Loucy (cell line): Measurements from ENCODE around the gene CLASP1.

Experiments
- H2AFZ ChIP-seq: fragments of 200-600 bp; sonication (generic); 2 replicates; pipeline ENCODE4 v1.6.0; 2016; ENCODE audit warnings: antibody characterized with exemption, mild to moderate bottlenecking, low read length, moderate library complexity
- H3F3A ChIP-seq: fragments of 200-600 bp; 2 replicates; pipeline ENCODE4 v1.6.0; 2016; ENCODE audit warnings: antibody characterized with exemption, low read depth, mild to moderate bottlenecking
- H3K27me3 ChIP-seq: fragments of 200-600 bp; sonication (generic); 2 replicates; pipeline ENCODE4 v1.6.1; 2014; ENCODE audit warnings: low read length, mild to moderate bottlenecking; ENCODE audit not compliant: insufficient read depth, poor library complexity, severe bottlenecking
- H3K36me3 ChIP-seq: fragments of 200-600 bp; sonication (generic); 2 replicates; pipeline ENCODE4 v1.6.1; 2016; ENCODE audit warnings: low read length; ENCODE audit not compliant: insufficient read depth
- H3K4me1 ChIP-seq: fragments of 200-600 bp; sonication (generic); 2 replicates; pipeline ENCODE4 v1.5.1; 2014; ENCODE audit warnings: low read length, mild to moderate bottlenecking; ENCODE audit not compliant: insufficient read depth, poor library complexity, severe bottlenecking
- H3K4me2 ChIP-seq: fragments of 200-600 bp; sonication (generic); 2 replicates; pipeline ENCODE4 v1.6.0; 2014; ENCODE audit warnings: antibody characterized with exemption, low read length, low read depth, mild to moderate bottlenecking; ENCODE audit not compliant: poor library complexity, severe bottlenecking
- H3K4me3 ChIP-seq: fragments of 200-600 bp; sonication (generic); 2 replicates; pipeline ENCODE4 v1.5.1; 2014; ENCODE audit warnings: low read length, mild to moderate bottlenecking, mixed read lengths; ENCODE audit not compliant: poor library complexity, severe bottlenecking
- H3K79me2 ChIP-seq: fragments of 200-600 bp; sonication (generic); 2 replicates; pipeline ENCODE4 v1.6.1; 2014; ENCODE audit warnings: low read length; ENCODE audit not compliant: insufficient read depth
- H3K9ac ChIP-seq: fragments of 200-600 bp; sonication (generic); 2 replicates; pipeline ENCODE4 v1.6.0; 2014; ENCODE audit warnings: mild to moderate bottlenecking, low read depth, low read length, moderate library complexity; ENCODE audit not compliant: poor library complexity, severe bottlenecking
- H3K9me2 ChIP-seq: fragments of 200-600 bp; sonication (generic); replicated peaks from 2 replicates; pipeline ENCODE4 v1.6.1; 2016; ENCODE audit warnings: low read depth, low read length, mixed read lengths
- H3K9me3 ChIP-seq: fragments of 200-600 bp; sonication (generic); 2 replicates; pipeline ENCODE4 v1.6.1; 2014; ENCODE audit warnings: mild to moderate bottlenecking, antibody characterized with exemption, low read length, low read depth; ENCODE audit not compliant: insufficient read depth
- H4K20me1 ChIP-seq: fragments of 200-600 bp; sonication (generic); 2 replicates; pipeline ENCODE4 v1.6.0; 2014; ENCODE audit warnings: antibody characterized with exemption, low read length, mild to moderate bottlenecking; ENCODE audit not compliant: insufficient read depth, poor library complexity, severe bottlenecking
- EZH2phosphoT487 ChIP-seq: fragments of 200-600 bp; IDR thresholded peaks from 2 replicates; pipeline ENCODE4 v1.6.1; 2018; ENCODE audit warnings: antibody characterized with exemption, mild to moderate bottlenecking, moderate library complexity, borderline replicate concordance
- TF ChIP-seq, protein P1 (sequence below): fragments of 200-600 bp; sonication (generic); conservative IDR thresholded peaks from 2 replicates; pipeline ENCODE4 v1.5.1; 2014; ENCODE audit warnings: mild to moderate bottlenecking, antibody characterized with exemption, low read length

Gene CLASP1

DNA sequence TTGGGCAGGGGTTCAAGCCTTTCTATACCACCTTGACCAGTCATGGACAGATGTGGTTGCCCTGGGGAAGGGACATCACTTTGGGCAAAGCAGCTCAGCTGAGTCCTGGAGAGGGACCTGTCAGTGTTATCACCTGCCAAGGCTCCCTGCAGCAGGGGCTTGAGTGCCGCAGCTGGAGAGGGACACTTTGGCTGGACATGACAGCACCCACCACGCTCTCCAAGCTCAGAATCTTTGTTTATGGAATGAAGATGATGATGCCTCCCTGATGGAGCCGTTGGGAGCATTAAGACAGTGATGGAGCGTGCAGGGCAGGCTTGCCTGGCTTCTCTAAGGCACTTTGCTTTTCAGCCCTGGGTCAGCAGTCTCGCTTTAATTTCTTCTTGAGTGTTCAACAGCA is 360.0 kb downstream of the CLASP1 start:
- H2AFZ ChIP-seq = no peak overlapping the region
- H3K4me2 ChIP-seq = no peak overlapping the region
- H3F3A ChIP-seq = no peaks in the 10 kb centered on the region
- no peaks in the 10 kb centered on the region for H3K9me2 ChIP-seq
- TF ChIP-seq, protein P1, sequence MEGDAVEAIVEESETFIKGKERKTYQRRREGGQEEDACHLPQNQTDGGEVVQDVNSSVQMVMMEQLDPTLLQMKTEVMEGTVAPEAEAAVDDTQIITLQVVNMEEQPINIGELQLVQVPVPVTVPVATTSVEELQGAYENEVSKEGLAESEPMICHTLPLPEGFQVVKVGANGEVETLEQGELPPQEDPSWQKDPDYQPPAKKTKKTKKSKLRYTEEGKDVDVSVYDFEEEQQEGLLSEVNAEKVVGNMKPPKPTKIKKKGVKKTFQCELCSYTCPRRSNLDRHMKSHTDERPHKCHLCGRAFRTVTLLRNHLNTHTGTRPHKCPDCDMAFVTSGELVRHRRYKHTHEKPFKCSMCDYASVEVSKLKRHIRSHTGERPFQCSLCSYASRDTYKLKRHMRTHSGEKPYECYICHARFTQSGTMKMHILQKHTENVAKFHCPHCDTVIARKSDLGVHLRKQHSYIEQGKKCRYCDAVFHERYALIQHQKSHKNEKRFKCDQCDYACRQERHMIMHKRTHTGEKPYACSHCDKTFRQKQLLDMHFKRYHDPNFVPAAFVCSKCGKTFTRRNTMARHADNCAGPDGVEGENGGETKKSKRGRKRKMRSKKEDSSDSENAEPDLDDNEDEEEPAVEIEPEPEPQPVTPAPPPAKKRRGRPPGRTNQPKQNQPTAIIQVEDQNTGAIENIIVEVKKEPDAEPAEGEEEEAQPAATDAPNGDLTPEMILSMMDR = no peak
- no peak for TF ChIP-seq EZH2phosphoT487
- no peaks in the 10 kb centered on the region for H4K20me1 ChIP-seq
- no peaks in the 10 kb centered on the region for H3K36me3 ChIP-seq
- no peaks in the 10 kb centered on the region for H3K27me3 ChIP-seq
- no peaks in the 10 kb centered on the region for H3K9me3 ChIP-seq
- H3K4me1 ChIP-seq = no peaks in the 10 kb centered on the region
- no peaks in the 10 kb centered on the region for H3K79me2 ChIP-seq
- H3K9ac ChIP-seq = no peak overlapping the region
- H3K4me3 ChIP-seq = no peak overlapping the region

DNA sequence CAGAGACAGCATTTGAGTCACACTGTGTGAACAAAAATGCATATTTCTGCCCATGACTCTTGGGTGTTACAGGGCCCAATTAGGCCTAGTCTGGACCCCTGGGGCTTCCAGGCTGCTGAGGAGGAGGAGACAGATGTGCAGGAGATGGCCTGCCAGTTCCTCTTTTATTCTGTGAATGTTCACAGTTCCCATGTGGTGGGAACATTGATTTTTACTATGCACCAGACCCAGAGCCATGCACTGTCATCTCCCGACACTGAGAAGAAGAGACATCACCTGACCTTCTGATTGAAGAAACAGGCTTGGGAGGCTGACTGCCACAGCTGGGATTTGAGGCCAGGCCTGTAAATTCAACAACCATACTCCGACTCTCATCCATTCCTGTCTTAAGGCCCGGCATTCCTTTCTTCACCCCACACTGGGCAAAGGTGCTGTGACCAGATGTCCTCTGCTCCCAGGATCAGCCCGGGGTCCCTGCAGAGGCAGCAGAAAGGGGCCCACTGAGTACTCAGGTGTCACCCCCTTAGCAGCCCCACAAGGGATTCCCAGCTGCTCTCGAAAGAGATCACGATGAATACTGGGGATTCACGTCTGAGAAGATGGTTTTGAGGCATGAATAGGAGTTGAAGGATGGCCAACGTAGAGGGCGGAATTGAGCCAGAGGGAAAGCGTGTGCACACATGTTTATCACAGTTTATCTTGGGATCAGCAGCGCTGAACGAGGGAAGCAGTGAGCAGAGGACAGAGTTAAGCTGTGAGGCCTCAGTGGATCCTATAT is 360.6 kb downstream of the CLASP1 start:
- no peak overlapping the region for H3K4me3 ChIP-seq
- TF ChIP-seq, protein P1 = no peak
- TF ChIP-seq EZH2phosphoT487 = no peak
- no peak overlapping the region for H3K4me2 ChIP-seq
- H3K79me2 ChIP-seq = no peaks in the 10 kb centered on the region
- no peak overlapping the region for H3K9ac ChIP-seq
- H3K36me3 ChIP-seq = no peaks in the 10 kb centered on the region
- H3F3A ChIP-seq = no peaks in the 10 kb centered on the region
- no peak overlapping the region for H2AFZ ChIP-seq
- no peaks in the 10 kb centered on the region for H3K4me1 ChIP-seq
- H3K9me2 ChIP-seq = no peaks in the 10 kb centered on the region
- no peaks in the 10 kb centered on the region for H3K9me3 ChIP-seq
- H4K20me1 ChIP-seq = no peaks in the 10 kb centered on the region
- no peaks in the 10 kb centered on the region for H3K27me3 ChIP-seq

DNA sequence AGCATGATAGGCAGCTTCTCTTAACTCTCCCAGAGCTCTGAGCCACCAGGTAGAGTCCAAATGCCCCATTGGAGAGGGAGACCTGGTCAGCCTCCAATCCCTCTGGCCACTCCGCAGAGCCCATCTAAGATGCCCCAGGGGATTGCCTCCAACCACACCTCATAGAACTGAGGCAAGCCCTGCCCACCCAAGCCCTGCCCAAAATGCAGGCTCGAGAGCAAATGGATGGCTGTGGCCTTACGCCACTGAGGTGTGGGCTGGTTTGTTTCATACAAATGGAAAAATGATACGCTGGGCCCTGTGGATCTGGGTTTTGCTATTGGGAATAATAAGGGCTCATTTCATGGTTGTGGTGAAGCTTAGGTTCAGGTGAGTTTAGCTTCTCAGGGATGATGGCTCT is 361.3 kb downstream of the CLASP1 start:
- Histone ChIP-seq H3K4me2 (no peak overlapping the region), H3K9me3 (no peaks in the 10 kb centered on the region), H3K9ac (no peak overlapping the region), H3K4me3 (no peak overlapping the region), H4K20me1 (no peaks in the 10 kb centered on the region), H3K36me3 (no peaks in the 10 kb centered on the region), H2AFZ (no peak overlapping the region), H3K9me2 (no peaks in the 10 kb centered on the region), H3F3A (no peaks in the 10 kb centered on the region), H3K27me3 (no peaks in the 10 kb centered on the region), H3K4me1 (no peaks in the 10 kb centered on the region), H3K79me2 (no peaks in the 10 kb centered on the region)
- TF ChIP-seq, protein P1 = no peak
